SK-N-SH treated with all-trans-retinoic acid at 6 μM for 48 hours (cell line): ENCODE measurements around the gene SLC50A1.

Experiments
- ATAC-seq: fragments of 200-7000 bp; cut with Tn5 transposase; 3 replicates; pipeline ENCODE4 v1.9.1; 2020; ENCODE audit warnings: mild to moderate bottlenecking, moderate library complexity
- ARNTL ChIP-seq: fragments of 450-650 bp; formaldehyde crosslinking; IDR thresholded peaks from 2 replicates; pipeline ENCODE4 v1.5.0; 2020; ENCODE audit warnings: low read depth, mild to moderate bottlenecking, moderate library complexity, borderline replicate concordance
- BACH2 ChIP-seq: fragments of 250-450 bp; sonication (Bioruptor Pico); IDR thresholded peaks from 2 replicates; pipeline ENCODE4 v1.9.0; 2021; ENCODE audit warnings: mild to moderate bottlenecking, borderline replicate concordance
- CSDC2 ChIP-seq: fragments of 250-450 bp; sonication (Bioruptor Pico); IDR thresholded peaks from 2 replicates; pipeline ENCODE4 v1.5.0; 2020; ENCODE audit warnings: mild to moderate bottlenecking, moderate library complexity
- ESRRG ChIP-seq: fragments of 250-450 bp; sonication (Bioruptor Pico); IDR thresholded peaks from 2 replicates; pipeline ENCODE4 v1.6.1; 2021; ENCODE audit warnings: mild to moderate bottlenecking
- ISL1 ChIP-seq: fragments of 250-450 bp; sonication (Bioruptor Pico); IDR thresholded peaks from 2 replicates; pipeline ENCODE4 v2.1.2; 2022; ENCODE audit warnings: mild to moderate bottlenecking, moderate library complexity
- PPARA ChIP-seq: fragments of 250-450 bp; sonication (Bioruptor Pico); IDR thresholded peaks from 2 replicates; pipeline ENCODE4 v1.5.0; 2020; ENCODE audit warnings: mild to moderate bottlenecking, borderline replicate concordance
- RARB ChIP-seq: fragments of 250-450 bp; sonication (Bioruptor Pico); IDR thresholded peaks from 2 replicates; pipeline ENCODE4 v1.8.0; 2021; ENCODE audit warnings: mild to moderate bottlenecking, moderate library complexity
- TCF4 ChIP-seq: fragments of 250-450 bp; sonication (Bioruptor Pico); IDR thresholded peaks from 2 replicates; pipeline ENCODE4 v1.8.0; 2021; ENCODE audit warnings: mild to moderate bottlenecking, moderate library complexity, borderline replicate concordance
- TOX ChIP-seq: fragments of 250-450 bp; sonication (Bioruptor Pico); IDR thresholded peaks from 2 replicates; pipeline ENCODE4 v1.8.0; 2021; ENCODE audit warnings: mild to moderate bottlenecking, moderate library complexity, borderline replicate concordance
- TSHZ2 ChIP-seq: fragments of 250-450 bp; sonication (Bioruptor Pico); IDR thresholded peaks from 2 replicates; pipeline ENCODE4 v1.5.0; 2020; ENCODE audit warnings: mild to moderate bottlenecking, moderate library complexity
- ZC3H10 ChIP-seq: fragments of 250-450 bp; sonication (Bioruptor Pico); IDR thresholded peaks from 2 replicates; pipeline ENCODE4 v1.5.1; 2021; ENCODE audit warnings: mild to moderate bottlenecking, moderate library complexity
- ZFP3 ChIP-seq: fragments of 250-450 bp; sonication (Bioruptor Pico); IDR thresholded peaks from 2 replicates; pipeline ENCODE4 v1.5.0; 2020; ENCODE audit warnings: mild to moderate bottlenecking, moderate library complexity
- ZFP30 ChIP-seq: fragments of 450-650 bp; formaldehyde crosslinking; IDR thresholded peaks from 2 replicates; pipeline ENCODE4 v1.5.0; 2022; ENCODE audit warnings: mild to moderate bottlenecking, moderate library complexity
- ZNF565 ChIP-seq: fragments of 450-650 bp; formaldehyde crosslinking; conservative IDR thresholded peaks from 2 replicates; pipeline ENCODE4 v1.5.0; 2020; ENCODE audit warnings: low read depth, mild to moderate bottlenecking, moderate library complexity
- ZNF70 ChIP-seq: fragments of 450-650 bp; formaldehyde crosslinking; IDR thresholded peaks from 2 replicates; pipeline ENCODE4 v1.5.0; 2020; ENCODE audit warnings: mild to moderate bottlenecking, moderate library complexity
- ZNF8 ChIP-seq: fragments of 450-650 bp; formaldehyde crosslinking; IDR thresholded peaks from 2 replicates; pipeline ENCODE4 v1.5.0; 2020; ENCODE audit warnings: mild to moderate bottlenecking, moderate library complexity
- TF ChIP-seq, protein P1 (sequence below): fragments of 250-450 bp; sonication (Bioruptor Pico); IDR thresholded peaks from 2 replicates; pipeline ENCODE4 v1.8.0; 2020; ENCODE audit warnings: mild to moderate bottlenecking, moderate library complexity, borderline replicate concordance
- TF ChIP-seq, protein P2 (sequence below): fragments of 250-450 bp; sonication (Bioruptor Pico); IDR thresholded peaks from 2 replicates; pipeline ENCODE4 v1.5.1; 2021; ENCODE audit warnings: mild to moderate bottlenecking, moderate library complexity
- TF ChIP-seq, protein P3 (sequence below): fragments of 250-450 bp; sonication (Bioruptor Pico); IDR thresholded peaks from 2 replicates; pipeline ENCODE4 v1.5.1; 2020; ENCODE audit warnings: low read depth, mild to moderate bottlenecking, moderate library complexity
- TF ChIP-seq, protein P4 (sequence below): fragments of 250-450 bp; sonication (Bioruptor Pico); IDR thresholded peaks from 2 replicates; pipeline ENCODE4 v1.8.0; 2021; ENCODE audit warnings: low read depth, mild to moderate bottlenecking, moderate library complexity, borderline replicate concordance

The SLC50A1 gene

GRCh38 chr1:155137154-155137949 is 1.7 kb downstream of the SLC50A1 start:
- no peak for TF ChIP-seq TCF4 (CRISPR knock-in tag)
- TF ChIP-seq ARNTL, result no peak
- TF ChIP-seq ESRRG, result no peak
- TF ChIP-seq ZNF70, result no peak
- no peak for TF ChIP-seq RARB (CRISPR knock-in tag)
- TF ChIP-seq, protein P1, sequence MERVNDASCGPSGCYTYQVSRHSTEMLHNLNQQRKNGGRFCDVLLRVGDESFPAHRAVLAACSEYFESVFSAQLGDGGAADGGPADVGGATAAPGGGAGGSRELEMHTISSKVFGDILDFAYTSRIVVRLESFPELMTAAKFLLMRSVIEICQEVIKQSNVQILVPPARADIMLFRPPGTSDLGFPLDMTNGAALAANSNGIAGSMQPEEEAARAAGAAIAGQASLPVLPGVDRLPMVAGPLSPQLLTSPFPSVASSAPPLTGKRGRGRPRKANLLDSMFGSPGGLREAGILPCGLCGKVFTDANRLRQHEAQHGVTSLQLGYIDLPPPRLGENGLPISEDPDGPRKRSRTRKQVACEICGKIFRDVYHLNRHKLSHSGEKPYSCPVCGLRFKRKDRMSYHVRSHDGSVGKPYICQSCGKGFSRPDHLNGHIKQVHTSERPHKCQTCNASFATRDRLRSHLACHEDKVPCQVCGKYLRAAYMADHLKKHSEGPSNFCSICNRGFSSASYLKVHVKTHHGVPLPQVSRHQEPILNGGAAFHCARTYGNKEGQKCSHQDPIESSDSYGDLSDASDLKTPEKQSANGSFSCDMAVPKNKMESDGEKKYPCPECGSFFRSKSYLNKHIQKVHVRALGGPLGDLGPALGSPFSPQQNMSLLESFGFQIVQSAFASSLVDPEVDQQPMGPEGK (CRISPR knock-in tag), result no peak
- TF ChIP-seq, protein P2, sequence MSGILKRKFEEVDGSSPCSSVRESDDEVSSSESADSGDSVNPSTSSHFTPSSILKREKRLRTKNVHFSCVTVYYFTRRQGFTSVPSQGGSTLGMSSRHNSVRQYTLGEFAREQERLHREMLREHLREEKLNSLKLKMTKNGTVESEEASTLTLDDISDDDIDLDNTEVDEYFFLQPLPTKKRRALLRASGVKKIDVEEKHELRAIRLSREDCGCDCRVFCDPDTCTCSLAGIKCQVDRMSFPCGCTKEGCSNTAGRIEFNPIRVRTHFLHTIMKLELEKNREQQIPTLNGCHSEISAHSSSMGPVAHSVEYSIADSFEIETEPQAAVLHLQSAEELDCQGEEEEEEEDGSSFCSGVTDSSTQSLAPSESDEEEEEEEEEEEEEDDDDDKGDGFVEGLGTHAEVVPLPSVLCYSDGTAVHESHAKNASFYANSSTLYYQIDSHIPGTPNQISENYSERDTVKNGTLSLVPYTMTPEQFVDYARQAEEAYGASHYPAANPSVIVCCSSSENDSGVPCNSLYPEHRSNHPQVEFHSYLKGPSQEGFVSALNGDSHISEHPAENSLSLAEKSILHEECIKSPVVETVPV (CRISPR knock-in tag), result no peak
- no peak for TF ChIP-seq CSDC2 (CRISPR knock-in tag)
- TF ChIP-seq TOX (CRISPR knock-in tag), result no peak
- no peak for TF ChIP-seq TSHZ2 (CRISPR knock-in tag)
- no peak for TF ChIP-seq PPARA (CRISPR knock-in tag)
- TF ChIP-seq ZFP3 (CRISPR knock-in tag), result no peak
- TF ChIP-seq ISL1, result no peak
- TF ChIP-seq ZNF565 (CRISPR knock-in tag), result no peak
- TF ChIP-seq, protein P3, sequence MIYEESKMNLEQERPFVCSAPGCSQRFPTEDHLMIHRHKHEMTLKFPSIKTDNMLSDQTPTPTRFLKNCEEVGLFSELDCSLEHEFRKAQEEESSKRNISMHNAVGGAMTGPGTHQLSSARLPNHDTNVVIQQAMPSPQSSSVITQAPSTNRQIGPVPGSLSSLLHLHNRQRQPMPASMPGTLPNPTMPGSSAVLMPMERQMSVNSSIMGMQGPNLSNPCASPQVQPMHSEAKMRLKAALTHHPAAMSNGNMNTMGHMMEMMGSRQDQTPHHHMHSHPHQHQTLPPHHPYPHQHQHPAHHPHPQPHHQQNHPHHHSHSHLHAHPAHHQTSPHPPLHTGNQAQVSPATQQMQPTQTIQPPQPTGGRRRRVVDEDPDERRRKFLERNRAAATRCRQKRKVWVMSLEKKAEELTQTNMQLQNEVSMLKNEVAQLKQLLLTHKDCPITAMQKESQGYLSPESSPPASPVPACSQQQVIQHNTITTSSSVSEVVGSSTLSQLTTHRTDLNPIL (CRISPR knock-in tag), result no peak
- TF ChIP-seq ZC3H10 (CRISPR knock-in tag), result no peak
- no peak for TF ChIP-seq ZNF8 (CRISPR knock-in tag)
- TF ChIP-seq, protein P4, sequence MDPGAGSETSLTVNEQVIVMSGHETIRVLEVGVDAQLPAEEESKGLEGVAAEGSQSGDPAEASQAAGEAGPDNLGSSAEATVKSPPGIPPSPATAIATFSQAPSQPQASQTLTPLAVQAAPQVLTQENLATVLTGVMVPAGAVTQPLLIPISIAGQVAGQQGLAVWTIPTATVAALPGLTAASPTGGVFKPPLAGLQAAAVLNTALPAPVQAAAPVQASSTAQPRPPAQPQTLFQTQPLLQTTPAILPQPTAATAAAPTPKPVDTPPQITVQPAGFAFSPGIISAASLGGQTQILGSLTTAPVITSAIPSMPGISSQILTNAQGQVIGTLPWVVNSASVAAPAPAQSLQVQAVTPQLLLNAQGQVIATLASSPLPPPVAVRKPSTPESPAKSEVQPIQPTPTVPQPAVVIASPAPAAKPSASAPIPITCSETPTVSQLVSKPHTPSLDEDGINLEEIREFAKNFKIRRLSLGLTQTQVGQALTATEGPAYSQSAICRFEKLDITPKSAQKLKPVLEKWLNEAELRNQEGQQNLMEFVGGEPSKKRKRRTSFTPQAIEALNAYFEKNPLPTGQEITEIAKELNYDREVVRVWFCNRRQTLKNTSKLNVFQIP (CRISPR knock-in tag), result no peak
- TF ChIP-seq ZFP30 (CRISPR knock-in tag), result no peak
- TF ChIP-seq BACH2 (CRISPR knock-in tag), result no peak
- ATAC-seq, result no peak

DNA sequence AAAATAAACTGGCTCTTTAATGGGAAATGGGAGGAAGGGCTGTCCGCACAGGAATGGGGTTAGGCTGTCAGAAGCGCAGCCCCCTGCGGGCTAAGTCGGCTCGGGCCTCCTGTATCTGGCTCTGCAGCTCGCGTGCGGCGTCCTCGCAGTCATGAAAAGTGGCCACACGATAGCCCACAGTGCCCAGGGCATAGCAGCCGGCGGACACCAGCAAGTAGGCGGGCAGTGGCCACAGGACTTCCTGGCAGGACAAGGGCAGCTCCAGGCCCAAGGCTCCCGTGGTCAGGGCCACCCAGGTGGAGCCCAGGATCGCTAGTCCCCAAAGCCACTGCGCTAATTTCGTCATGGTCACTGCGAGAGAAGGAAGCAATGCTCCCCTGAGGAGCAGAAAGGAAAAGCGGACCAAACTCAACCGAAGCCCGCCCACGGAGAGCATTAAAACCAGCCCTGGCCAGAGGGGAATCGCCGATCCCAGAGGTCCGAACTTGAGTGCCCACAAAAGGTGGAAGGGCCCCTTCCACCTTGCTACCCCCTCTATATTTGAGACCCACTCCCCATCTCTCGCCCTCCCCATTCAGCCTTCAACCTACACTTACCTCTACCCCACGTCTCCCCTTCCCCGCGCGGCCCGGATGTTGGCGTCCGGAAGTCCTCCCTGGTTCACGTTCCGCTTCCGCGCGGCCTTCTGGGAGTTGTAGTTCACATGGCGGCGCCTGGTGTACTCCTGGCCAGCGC is 4.4 kb downstream of the SLC50A1 start, which contains the start of gene DPM3:
DPM3 (minus strand) TSS at position 637 of the 735 bp plus-strand sequence; CDS start at position 346, 291 bp downstream.
- peak; percentile 80 for ATAC-seq
- TF ChIP-seq TOX (CRISPR knock-in tag) (peak; percentile 24; the same call in 1 of the 2 replicates), PPARA (CRISPR knock-in tag) (no peak)
- TF ChIP-seq, protein P4 (CRISPR knock-in tag), result 0 out of 2 replicates have a peak, but pooled peaks have one; percentile 46
- TF ChIP-seq, all 23 proteins: peak for 2
